Ramos (cell line): ENCODE data around the gene NKD1.
"Not testable (repeated sequence)": the region's sequence is repeated elsewhere in the genome, so short reads cannot be mapped to it uniquely, and the experiment has no call there.

Source experiments
- in situ Hi-C: fragments of 300-500 bp; cut with MboI; formaldehyde crosslinking; loops from one replicate; pipeline ENCODE4 v1.14.3; 2022; ENCODE audit warnings: low sequenced_read_pairs; ENCODE audit not compliant: unreplicated experiment

NKD1 gene

GRCh38 chr16:50573947-50574744, 25.9 kb downstream of the NKD1 start:
- in situ Hi-C loops, result no loop called here

- in situ Hi-C loops, result no loop called here
Observed at GRCh38 chr16:50574745-50575136, 26.5 kb downstream of the NKD1 start.

GRCh38 chr16:50575743-50576142, 27.5 kb downstream of the NKD1 start:
- in situ Hi-C loops, result no loop called here

- in situ Hi-C loops, result no loop called here
Observed at GRCh38 chr16:50576403-50577113, 28.4 kb downstream of the NKD1 start.

- in situ Hi-C loops, result no loop called here
Observed at GRCh38 chr16:50578137-50578536, 29.9 kb downstream of the NKD1 start.

GRCh38 chr16:50579373-50579772, 31.2 kb downstream of the NKD1 start:
- in situ Hi-C loops, result not testable (repeated sequence)

GRCh38 chr16:50580180-50580798, 32.1 kb downstream of the NKD1 start:
- in situ Hi-C loops, result no loop called here

GRCh38 chr16:50581845-50582244, 33.6 kb downstream of the NKD1 start:
- in situ Hi-C loops, result no loop called here

- in situ Hi-C loops, result no loop called here
Observed at GRCh38 chr16:50583211-50583610, 35.0 kb downstream of the NKD1 start.

GRCh38 chr16:50584033-50584722, 36.0 kb downstream of the NKD1 start:
- in situ Hi-C loops, result no loop called here

GRCh38 chr16:50585331-50585776, 37.2 kb downstream of the NKD1 start:
- in situ Hi-C loops, result no loop called here

GRCh38 chr16:50587543-50587942, 39.3 kb downstream of the NKD1 start:
- in situ Hi-C loops, result no loop called here

- in situ Hi-C loops, result no loop called here
Observed at GRCh38 chr16:50588276-50588675, 40.1 kb downstream of the NKD1 start.

GRCh38 chr16:50591209-50591608, 43.0 kb downstream of the NKD1 start:
- in situ Hi-C loops, result no loop called here

- in situ Hi-C loops, result no loop called here
Observed at GRCh38 chr16:50591800-50592771, 43.9 kb downstream of the NKD1 start.

- in situ Hi-C loops, result no loop called here
Observed at GRCh38 chr16:50592996-50593395, 44.8 kb downstream of the NKD1 start.

GRCh38 chr16:50593410-50594150, 45.4 kb downstream of the NKD1 start:
- in situ Hi-C loops, result no loop called here

- in situ Hi-C loops, result no loop called here
Observed at GRCh38 chr16:50594308-50595260, 46.4 kb downstream of the NKD1 start.
